Neural cell (in vitro differentiated cells): ENCODE data around the gene TTC39C. TPM values are rescaled to one million over a fixed set of nuclear protein-coding genes. Genes with fewer than 3 reads are reported as not detected.

Source experiments
- H2AFZ ChIP-seq: fragments of 200-600, 300-800 bp; sonication (generic), shearing (Covaris generic); 2 replicates; pipeline ENCODE4 v1.6.0; 2014; ENCODE audit warnings: low read depth, mild to moderate bottlenecking, antibody characterized with exemption, low read length, moderate library complexity
- H3F3A ChIP-seq: fragments of 200-600 bp; shearing (Covaris generic); 2 replicates; pipeline ENCODE4 v1.6.1; 2016; ENCODE audit warnings: mild to moderate bottlenecking, moderate library complexity, mixed read lengths, antibody characterized with exemption, low read length; ENCODE audit not compliant: insufficient read depth, poor library complexity, severe bottlenecking
- H3K27ac ChIP-seq: fragments of 200-600, 300-800 bp; sonication (generic), shearing (Covaris generic); 2 replicates; pipeline ENCODE4 v1.5.1; 2014; ENCODE audit warnings: mild to moderate bottlenecking, low read length, moderate library complexity
- H3K27me3 ChIP-seq: fragments of 300-800, 200-600 bp; sonication (generic), shearing (Covaris generic); 2 replicates; pipeline ENCODE4 v1.6.0; 2014; ENCODE audit warnings: mild to moderate bottlenecking, low read depth, low read length, moderate library complexity; ENCODE audit not compliant: insufficient read depth
- H3K36me3 ChIP-seq: fragments of 300-800, 200-600 bp; sonication (generic), shearing (Covaris generic); 2 replicates; pipeline ENCODE4 v1.5.1; 2014; ENCODE audit warnings: mild to moderate bottlenecking, antibody characterized with exemption, low read length, moderate library complexity; ENCODE audit not compliant: insufficient read depth
- H3K4me2 ChIP-seq: fragments of 300-800, 200-600 bp; sonication (generic), shearing (Covaris generic); 2 replicates; pipeline ENCODE4 v1.6.0; 2014; ENCODE audit warnings: mild to moderate bottlenecking, low read length
- H3K4me3 ChIP-seq: fragments of 300-800, 200-600 bp; sonication (generic), shearing (Covaris generic); 2 replicates; pipeline ENCODE4 v1.5.1; 2014; ENCODE audit warnings: mild to moderate bottlenecking, low read length, moderate library complexity
- H3K79me2 ChIP-seq: fragments of 200-600 bp; shearing (Covaris generic); replicated peaks from 2 replicates; pipeline ENCODE4 v1.6.0; 2014; ENCODE audit warnings: mild to moderate bottlenecking, low read length, moderate library complexity; ENCODE audit not compliant: insufficient read depth
- H3K9ac ChIP-seq: fragments of 300-800, 200-600 bp; sonication (generic), shearing (Covaris generic); 2 replicates; pipeline ENCODE4 v1.6.1; 2016; ENCODE audit warnings: mild to moderate bottlenecking, low read length, mixed read lengths
- H3K9me2 ChIP-seq: fragments of 200-600 bp; shearing (Covaris generic); 2 replicates; pipeline ENCODE4 v1.6.1; 2016; ENCODE audit warnings: mild to moderate bottlenecking, low read length, mixed read lengths; ENCODE audit not compliant: insufficient read depth
- H3K9me3 ChIP-seq: fragments of 200-600, 300-800 bp; sonication (generic), shearing (Covaris generic); 2 replicates; pipeline ENCODE4 v1.6.1; 2016; ENCODE audit warnings: mild to moderate bottlenecking, mixed run types, low read length, moderate library complexity, mixed read lengths
- H4K20me1 ChIP-seq: fragments of 200-600 bp; shearing (Covaris generic); 2 replicates; pipeline ENCODE4 v1.6.1; 2016; ENCODE audit warnings: mild to moderate bottlenecking, mixed run types; ENCODE audit not compliant: insufficient read depth
- CTCF ChIP-seq: fragments of 450-650 bp; IDR thresholded peaks from 2 replicates; pipeline ENCODE4 v1.5.1; 2014; ENCODE audit warnings: antibody characterized with exemption, mild to moderate bottlenecking, moderate library complexity; ENCODE audit not compliant: poor library complexity, severe bottlenecking
- EP300 ChIP-seq: fragments of 450-650 bp; conservative IDR thresholded peaks from 2 replicates; pipeline ENCODE4 v1.6.1; 2014; ENCODE audit warnings: antibody characterized with exemption, mild to moderate bottlenecking, moderate library complexity; ENCODE audit not compliant: poor library complexity, severe bottlenecking
- EZH2 ChIP-seq: fragments of 200-600, 300-800 bp; shearing (Covaris generic), sonication (generic); IDR thresholded peaks from 2 replicates; pipeline ENCODE4 v1.6.1; 2014; ENCODE audit warnings: antibody characterized with exemption, low read length, borderline replicate concordance, mild to moderate bottlenecking; ENCODE audit not compliant: insufficient read depth, poor library complexity, severe bottlenecking
- MXI1 ChIP-seq: fragments of 450-650 bp; conservative IDR thresholded peaks from 2 replicates; pipeline ENCODE4 v1.6.1; 2014; ENCODE audit warnings: antibody characterized with exemption, mild to moderate bottlenecking; ENCODE audit not compliant: poor library complexity, severe bottlenecking
- POLR2AphosphoS5 ChIP-seq: IDR thresholded peaks from 2 replicates; pipeline ENCODE4 v1.6.1; 2012
- RAD21 ChIP-seq: fragments of 450-650 bp; conservative IDR thresholded peaks from 2 replicates; pipeline ENCODE4 v1.6.1; 2014; ENCODE audit warnings: antibody characterized with exemption, mild to moderate bottlenecking, moderate library complexity
- SMC3 ChIP-seq: fragments of 450-650 bp; conservative IDR thresholded peaks from 2 replicates; pipeline ENCODE4 v1.6.1; 2014; ENCODE audit warnings: antibody characterized with exemption, mild to moderate bottlenecking, moderate library complexity; ENCODE audit not compliant: poor library complexity
- TAF1 ChIP-seq: IDR thresholded peaks from 2 replicates; pipeline ENCODE4 v1.6.1; 2012; ENCODE audit warnings: low read depth
- polyA plus RNA-seq: library from polyadenylated mRNA; depleted of rRNA; stranded (reverse); fragments of >200 nt; gene quantifications from 2 replicates; pipeline ENCODE4 v1.2.3, GENCODE V29; 2014
- TF ChIP-seq, protein P1 (sequence below): IDR thresholded peaks from 2 replicates; pipeline ENCODE4 v1.6.1; 2012; ENCODE audit warnings: borderline replicate concordance

TTC39C gene
- polyA plus RNA-seq, 1 donor from 2014 or later: 19.9 TPM

DNA sequence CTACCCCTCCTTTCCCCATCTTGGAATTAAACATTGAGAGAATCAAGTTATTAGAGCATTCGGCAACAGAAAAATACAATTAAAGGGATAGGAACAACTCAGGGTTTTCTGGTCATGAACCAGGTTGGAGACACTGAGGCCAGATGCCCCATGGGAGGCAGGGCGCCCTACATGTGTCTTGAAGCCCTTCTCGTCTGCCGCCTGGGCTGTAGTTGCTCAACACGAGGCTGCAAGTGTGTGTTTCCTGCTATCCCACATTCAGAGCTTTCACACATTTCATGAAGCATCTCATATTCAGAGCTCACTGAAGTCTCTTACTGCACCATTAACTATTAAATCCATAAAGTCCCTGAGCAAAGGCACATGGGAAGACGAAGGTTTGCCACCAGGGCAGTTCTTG is 28.8 kb downstream of the TTC39C start:
- no peaks in the 10 kb centered on the region for H3K9me2 ChIP-seq
- peaks cover 5% of the 10 kb centered on the region for H3K9me3 ChIP-seq
- no peaks in the 10 kb centered on the region for H3K27me3 ChIP-seq
- no peaks in the 10 kb centered on the region for H3F3A ChIP-seq
- no peak overlapping the region for H2AFZ ChIP-seq
- TF ChIP-seq SMC3 (no peak), EP300 (no peak), MXI1 (no peak), CTCF (no peak), RAD21 (no peak), EZH2 (no peak), TAF1 (no peak)
- H3K27ac ChIP-seq: no peak overlapping the region
- H3K4me2 ChIP-seq: no peak overlapping the region
- H3K4me3 ChIP-seq: no peak overlapping the region
- H3K36me3 ChIP-seq: no peaks in the 10 kb centered on the region
- no peaks in the 10 kb centered on the region for H4K20me1 ChIP-seq
- no peak overlapping the region for H3K9ac ChIP-seq
- peaks cover 14% of the 10 kb centered on the region for H3K79me2 ChIP-seq

DNA sequence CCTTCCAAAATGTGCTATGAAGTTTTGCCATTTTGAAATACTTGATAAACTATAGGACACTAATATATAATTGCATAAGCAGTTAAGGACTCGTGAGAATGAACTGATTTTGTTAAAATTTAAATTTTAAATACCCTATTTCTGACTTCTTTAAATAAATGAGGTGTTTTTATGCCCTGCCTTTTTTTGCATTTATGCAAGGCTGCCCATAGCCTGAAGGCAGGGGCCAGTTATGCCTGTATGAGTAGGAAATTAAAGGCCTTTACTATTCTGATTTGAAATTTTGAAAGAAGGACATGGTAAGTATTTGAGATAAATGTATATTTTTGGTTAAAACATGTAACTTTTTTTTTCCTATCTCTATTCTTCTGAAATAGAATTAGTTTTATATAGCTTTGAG is 33.7 kb downstream of the TTC39C start:
- Histone ChIP-seq H3K36me3 (no peaks in the 10 kb centered on the region), H3K27ac (no peak overlapping the region), H3K9ac (no peak overlapping the region), H3K4me3 (no peak overlapping the region), H3K9me2 (no peaks in the 10 kb centered on the region), H4K20me1 (no peaks in the 10 kb centered on the region), H3F3A (no peaks in the 10 kb centered on the region), H2AFZ (no peak overlapping the region), H3K79me2 (no peaks in the 10 kb centered on the region), H3K27me3 (no peaks in the 10 kb centered on the region), H3K4me2 (no peak overlapping the region), H3K9me3 (no peaks in the 10 kb centered on the region)
- TF ChIP-seq EP300: no peak
- TF ChIP-seq TAF1: no peak
- no peak for TF ChIP-seq SMC3
- TF ChIP-seq RAD21: no peak
- no peak for TF ChIP-seq MXI1
- no peak for TF ChIP-seq EZH2
- no peak for TF ChIP-seq POLR2AphosphoS5
- TF ChIP-seq, protein P1, sequence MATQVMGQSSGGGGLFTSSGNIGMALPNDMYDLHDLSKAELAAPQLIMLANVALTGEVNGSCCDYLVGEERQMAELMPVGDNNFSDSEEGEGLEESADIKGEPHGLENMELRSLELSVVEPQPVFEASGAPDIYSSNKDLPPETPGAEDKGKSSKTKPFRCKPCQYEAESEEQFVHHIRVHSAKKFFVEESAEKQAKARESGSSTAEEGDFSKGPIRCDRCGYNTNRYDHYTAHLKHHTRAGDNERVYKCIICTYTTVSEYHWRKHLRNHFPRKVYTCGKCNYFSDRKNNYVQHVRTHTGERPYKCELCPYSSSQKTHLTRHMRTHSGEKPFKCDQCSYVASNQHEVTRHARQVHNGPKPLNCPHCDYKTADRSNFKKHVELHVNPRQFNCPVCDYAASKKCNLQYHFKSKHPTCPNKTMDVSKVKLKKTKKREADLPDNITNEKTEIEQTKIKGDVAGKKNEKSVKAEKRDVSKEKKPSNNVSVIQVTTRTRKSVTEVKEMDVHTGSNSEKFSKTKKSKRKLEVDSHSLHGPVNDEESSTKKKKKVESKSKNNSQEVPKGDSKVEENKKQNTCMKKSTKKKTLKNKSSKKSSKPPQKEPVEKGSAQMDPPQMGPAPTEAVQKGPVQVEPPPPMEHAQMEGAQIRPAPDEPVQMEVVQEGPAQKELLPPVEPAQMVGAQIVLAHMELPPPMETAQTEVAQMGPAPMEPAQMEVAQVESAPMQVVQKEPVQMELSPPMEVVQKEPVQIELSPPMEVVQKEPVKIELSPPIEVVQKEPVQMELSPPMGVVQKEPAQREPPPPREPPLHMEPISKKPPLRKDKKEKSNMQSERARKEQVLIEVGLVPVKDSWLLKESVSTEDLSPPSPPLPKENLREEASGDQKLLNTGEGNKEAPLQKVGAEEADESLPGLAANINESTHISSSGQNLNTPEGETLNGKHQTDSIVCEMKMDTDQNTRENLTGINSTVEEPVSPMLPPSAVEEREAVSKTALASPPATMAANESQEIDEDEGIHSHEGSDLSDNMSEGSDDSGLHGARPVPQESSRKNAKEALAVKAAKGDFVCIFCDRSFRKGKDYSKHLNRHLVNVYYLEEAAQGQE: no peak
- TF ChIP-seq CTCF: no peak
